GM12891 (cell line): ENCODE data around the gene UNC45A.
"Not testable (repeated sequence)": the region's sequence is repeated elsewhere in the genome, so short reads cannot be mapped to it uniquely, and the experiment has no call there.

ENCODE experiments used
- DNase-seq: peaks from one replicate; pipeline ENCODE4 v3.0.0; 2011; ENCODE audit warnings: low spot score; ENCODE audit not compliant: insufficient read length
- FAIRE-seq: peaks from 2 replicates; lab custom pipeline; 2011; peaks lifted over from hg19 to GRCh38; lab: Jason Lieb, UNC
- PAX5 ChIP-seq: IDR thresholded peaks from 2 replicates; pipeline ENCODE4 v1.6.1; 2011; ENCODE audit warnings: low read length, moderate library complexity, mild to moderate bottlenecking; ENCODE audit not compliant: insufficient read depth, severe bottlenecking
- POLR2A ChIP-seq: IDR thresholded peaks from 2 replicates; pipeline ENCODE4 v1.6.1; 2011; ENCODE audit warnings: low read depth, low read length, control low read depth
- POLR2AphosphoS5 ChIP-seq: IDR thresholded peaks from 2 replicates; pipeline ENCODE4 v1.6.1; 2011; ENCODE audit warnings: low read depth, low read length, control low read depth
- POU2F2 ChIP-seq: IDR thresholded peaks from 2 replicates; pipeline ENCODE4 v1.6.1; 2011; ENCODE audit warnings: low read depth, mild to moderate bottlenecking, control low read depth, low read length, moderate library complexity
- SPI1 ChIP-seq: IDR thresholded peaks from 2 replicates; pipeline ENCODE4 v1.6.1; 2011; ENCODE audit warnings: low read depth, low read length, control low read depth
- TAF1 ChIP-seq: IDR thresholded peaks from 2 replicates; pipeline ENCODE4 v1.6.1; 2011; ENCODE audit warnings: low read depth, low read length, control low read depth

Gene UNC45A

DNA sequence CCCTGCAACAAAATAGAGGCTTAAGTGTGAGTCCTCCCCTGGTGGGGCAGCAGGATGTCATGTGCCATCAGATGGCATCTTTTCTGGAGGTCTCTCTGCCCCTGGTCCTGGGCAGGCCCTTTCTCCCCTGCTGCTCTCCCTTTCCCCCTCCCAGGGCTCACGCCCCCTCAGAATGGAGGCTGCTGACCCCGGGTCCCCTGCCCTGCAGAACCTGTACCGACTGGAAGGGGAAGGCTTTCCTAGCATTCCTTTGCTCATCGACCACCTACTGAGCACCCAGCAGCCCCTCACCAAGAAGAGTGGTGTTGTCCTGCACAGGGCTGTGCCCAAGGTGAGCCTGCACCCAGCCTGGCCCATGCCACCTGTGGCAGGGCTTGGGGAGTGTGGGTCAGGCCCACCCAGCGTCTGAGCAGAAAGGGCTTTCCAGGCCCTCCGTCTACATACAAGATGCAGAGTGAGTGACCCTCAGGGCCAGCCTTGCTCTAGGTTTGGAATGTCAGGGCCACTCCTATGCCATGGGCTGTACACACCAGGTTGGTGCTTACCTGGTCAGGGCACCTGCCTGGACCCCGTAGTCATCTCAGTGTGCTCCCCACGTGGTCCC lies 43.6 kb upstream of the UNC45A start:
- no peak for DNase-seq
- TF ChIP-seq POLR2AphosphoS5 (no peak), PAX5 (no peak), POU2F2 (no peak)
- no peak for FAIRE-seq

DNA sequence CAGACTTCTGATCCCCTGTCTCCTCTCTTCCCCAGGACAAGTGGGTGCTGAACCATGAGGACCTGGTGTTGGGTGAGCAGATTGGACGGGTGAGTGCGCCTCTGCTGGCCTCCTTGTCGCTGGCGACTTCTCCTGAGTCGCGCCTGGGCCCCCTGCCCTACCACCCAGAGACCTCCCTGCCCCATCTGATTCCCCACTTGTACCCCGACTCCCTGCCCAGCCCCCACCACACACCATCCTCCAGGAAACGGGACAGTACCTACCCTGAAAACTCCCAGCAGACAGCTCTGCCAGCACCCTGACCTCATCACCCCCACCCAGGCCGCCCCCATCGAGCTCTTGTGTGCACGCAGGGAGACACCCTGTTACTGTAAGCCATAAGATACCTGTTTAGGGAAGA lies 43.1 kb upstream of the UNC45A start:
- no peak for TF ChIP-seq POU2F2
- no peak for TF ChIP-seq SPI1
- no peak for TF ChIP-seq PAX5
- no peak for TF ChIP-seq POLR2AphosphoS5
- TF ChIP-seq POLR2A = no peak
- no peak for TF ChIP-seq TAF1
- DNase-seq = no peak
- no peak for FAIRE-seq

DNA sequence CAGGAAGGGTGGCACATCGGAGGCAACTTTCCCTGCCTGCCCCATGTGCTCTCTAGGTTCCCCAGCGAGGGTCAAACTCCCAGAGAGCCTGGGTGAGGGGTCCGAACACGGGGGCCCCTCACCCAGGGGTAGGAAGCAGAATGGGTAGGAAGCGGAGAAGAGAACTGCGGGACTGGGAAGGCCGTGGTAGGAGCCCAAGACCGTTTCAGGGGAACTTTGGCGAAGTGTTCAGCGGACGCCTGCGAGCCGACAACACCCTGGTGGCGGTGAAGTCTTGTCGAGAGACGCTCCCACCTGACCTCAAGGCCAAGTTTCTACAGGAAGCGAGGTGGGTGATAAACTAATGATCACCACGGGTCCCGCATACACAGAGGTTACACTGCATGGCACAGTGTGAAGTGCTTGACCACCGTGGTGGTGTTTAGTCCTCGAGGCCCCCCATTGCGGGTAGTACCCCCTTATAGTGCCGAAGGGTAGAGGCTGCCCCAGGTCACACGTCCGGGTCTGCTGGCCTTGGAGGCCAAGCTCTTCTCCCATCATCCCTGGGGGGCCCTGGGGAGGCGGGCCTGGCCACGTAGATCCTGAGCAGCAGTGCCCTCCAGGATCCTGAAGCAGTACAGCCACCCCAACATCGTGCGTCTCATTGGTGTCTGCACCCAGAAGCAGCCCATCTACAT lies 42.4 kb upstream of the UNC45A start:
- DNase-seq (no peak), FAIRE-seq (no peak)
- no peak for TF ChIP-seq SPI1
- TF ChIP-seq POLR2AphosphoS5 = no peak
- TF ChIP-seq POU2F2 = no peak
- TF ChIP-seq PAX5 = no peak
- no peak for TF ChIP-seq TAF1
- no peak for TF ChIP-seq POLR2A

DNA sequence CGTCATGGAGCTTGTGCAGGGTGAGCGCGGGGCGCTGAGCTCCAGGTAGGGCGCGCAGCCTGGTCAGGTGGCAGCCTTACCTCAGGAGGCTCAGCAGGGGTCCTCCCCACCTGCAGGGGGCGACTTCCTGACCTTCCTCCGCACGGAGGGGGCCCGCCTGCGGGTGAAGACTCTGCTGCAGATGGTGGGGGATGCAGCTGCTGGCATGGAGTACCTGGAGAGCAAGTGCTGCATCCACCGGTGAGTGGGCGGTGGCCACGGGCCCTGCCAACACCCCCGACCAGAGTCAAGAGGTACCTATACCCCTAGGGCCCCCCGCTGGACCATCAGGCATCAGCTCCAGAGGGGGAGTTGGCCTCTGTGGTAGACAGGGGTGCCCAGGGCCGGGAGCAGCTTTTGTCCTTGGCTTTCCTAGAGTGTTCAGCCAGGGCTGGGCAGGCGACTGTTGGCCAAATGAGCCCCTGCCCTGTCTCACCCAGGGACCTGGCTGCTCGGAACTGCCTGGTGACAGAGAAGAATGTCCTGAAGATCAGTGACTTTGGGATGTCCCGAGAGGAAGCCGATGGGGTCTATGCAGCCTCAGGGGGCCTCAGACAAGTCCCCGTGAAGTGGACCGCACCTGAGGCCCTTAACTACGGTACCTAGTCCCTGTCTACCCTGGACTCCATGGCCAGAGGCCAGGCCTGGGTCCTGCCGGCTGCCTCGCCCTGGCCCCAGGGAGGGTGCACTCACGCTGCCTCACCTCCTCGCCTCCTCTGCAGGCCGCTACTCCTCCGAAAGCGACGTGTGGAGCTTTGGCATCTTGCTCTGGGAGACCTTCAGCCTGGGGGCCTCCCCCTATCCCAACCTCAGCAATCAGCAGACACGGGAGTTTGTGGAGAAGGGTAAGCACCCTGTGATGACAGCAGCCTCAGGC lies 41.7 kb upstream of the UNC45A start:
- TF ChIP-seq SPI1 = no peak
- TF ChIP-seq POLR2A = no peak
- TF ChIP-seq TAF1 = no peak
- TF ChIP-seq POLR2AphosphoS5 = no peak
- TF ChIP-seq POU2F2 = no peak
- no peak for TF ChIP-seq PAX5
- no peak for DNase-seq
- no peak for FAIRE-seq

DNA sequence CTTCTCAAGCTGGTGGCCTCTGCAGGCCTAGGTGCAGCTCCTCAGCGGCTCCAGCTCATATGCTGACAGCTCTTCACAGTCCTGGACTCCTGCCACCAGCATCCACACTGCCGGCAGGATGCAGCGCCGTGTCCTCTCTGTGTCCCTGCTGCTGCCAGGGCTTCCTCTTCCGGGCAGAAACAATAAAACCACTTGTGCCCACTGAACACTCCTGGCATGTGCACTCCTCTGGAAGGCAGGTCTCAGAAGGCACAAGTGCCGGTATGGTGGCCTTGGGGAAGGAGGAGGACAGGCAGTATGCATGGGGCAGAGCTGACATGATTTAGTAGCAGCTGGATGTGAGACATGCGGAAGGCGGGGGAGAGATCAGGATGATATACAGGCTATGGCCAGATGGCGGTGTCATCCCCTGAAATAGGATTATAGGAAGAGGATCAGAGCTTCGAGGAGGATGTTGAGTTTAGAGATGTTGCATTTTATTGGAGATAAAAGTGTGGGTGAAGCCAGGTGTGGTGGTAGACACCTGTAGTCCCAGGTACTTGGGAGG lies 39.4 kb upstream of the UNC45A start:
- no peak for DNase-seq

DNA sequence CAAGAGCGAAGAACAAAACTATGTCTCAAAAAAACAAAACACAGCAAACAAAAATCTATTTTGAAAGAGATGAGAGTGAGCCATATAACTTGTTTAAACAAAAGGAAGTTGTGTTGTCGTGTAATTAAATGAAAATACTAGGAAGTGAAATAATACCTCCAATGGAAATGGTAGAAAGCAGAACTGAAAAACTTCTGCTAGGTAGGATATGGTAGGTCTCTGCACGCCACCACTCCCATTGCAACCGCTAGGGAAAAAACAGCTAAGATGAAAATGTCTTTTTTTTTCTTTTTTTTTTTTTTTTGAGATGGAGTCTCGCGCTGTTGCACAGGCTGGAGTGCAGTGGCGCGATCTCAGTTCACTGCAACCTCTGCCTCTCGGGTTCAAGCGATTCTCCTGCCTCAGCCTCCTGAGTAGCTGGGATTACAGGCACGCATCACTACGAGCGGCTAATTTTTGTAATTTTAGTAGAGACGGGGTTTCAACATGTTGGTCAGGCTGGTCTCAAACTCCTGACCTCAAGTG lies 37.9 kb upstream of the UNC45A start:
- not testable (repeated sequence) for FAIRE-seq, DNase-seq
- peak; percentile 95 for TF ChIP-seq SPI1

More for the DNA sequence above, 39.4 kb upstream of the UNC45A start:
- no peak for FAIRE-seq
- TF ChIP-seq POLR2A = no peak
- no peak for TF ChIP-seq TAF1
- no peak for TF ChIP-seq POU2F2
- TF ChIP-seq POLR2AphosphoS5 = no peak
- TF ChIP-seq SPI1 = no peak
- TF ChIP-seq PAX5 = no peak

DNA sequence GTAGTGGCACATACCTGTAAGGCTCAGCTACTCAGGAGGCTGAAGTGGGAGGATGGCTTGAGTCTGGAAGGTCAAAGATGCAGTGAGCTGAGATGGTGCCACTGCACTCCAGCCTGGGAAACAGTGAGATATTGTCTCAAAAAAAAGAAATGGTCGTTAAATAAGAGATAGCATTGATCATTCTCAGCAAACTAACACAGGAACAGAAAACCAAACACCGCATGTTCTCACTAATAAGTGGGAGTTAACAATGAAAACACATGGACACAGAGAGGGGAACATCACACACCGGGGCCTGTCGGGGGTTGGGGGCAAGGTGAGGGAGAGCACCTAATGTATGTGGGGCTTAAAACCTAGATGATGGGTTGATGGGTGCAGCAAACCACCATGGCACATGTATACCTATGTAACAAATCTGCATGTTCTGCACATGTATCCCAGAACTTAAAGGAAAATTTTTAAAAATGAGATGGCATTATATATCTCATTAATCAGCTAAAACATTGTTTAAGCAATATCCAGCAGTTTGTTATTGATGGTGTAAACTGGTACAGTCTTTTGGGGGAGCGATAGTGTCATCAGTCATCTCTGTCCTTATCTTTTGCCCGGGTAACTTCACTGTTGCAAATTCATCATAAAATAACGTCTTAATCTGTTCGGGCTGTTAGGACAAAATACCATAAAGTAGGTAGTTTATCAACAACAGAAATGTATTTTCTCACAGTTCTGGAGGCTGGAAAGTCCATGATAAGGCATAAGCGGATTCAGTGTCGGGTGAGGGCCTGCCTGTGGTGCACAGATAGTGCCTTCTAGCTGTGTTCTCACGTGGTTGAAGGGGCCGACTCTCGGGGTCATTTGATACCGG lies 33.7 kb upstream of the UNC45A start:
- TF ChIP-seq POU2F2 = no peak
- TF ChIP-seq PAX5 = no peak
- TF ChIP-seq TAF1 = no peak
- no peak for TF ChIP-seq POLR2AphosphoS5
- TF ChIP-seq SPI1 = no peak
- no peak for TF ChIP-seq POLR2A
- FAIRE-seq (no peak), DNase-seq (no peak)

DNA sequence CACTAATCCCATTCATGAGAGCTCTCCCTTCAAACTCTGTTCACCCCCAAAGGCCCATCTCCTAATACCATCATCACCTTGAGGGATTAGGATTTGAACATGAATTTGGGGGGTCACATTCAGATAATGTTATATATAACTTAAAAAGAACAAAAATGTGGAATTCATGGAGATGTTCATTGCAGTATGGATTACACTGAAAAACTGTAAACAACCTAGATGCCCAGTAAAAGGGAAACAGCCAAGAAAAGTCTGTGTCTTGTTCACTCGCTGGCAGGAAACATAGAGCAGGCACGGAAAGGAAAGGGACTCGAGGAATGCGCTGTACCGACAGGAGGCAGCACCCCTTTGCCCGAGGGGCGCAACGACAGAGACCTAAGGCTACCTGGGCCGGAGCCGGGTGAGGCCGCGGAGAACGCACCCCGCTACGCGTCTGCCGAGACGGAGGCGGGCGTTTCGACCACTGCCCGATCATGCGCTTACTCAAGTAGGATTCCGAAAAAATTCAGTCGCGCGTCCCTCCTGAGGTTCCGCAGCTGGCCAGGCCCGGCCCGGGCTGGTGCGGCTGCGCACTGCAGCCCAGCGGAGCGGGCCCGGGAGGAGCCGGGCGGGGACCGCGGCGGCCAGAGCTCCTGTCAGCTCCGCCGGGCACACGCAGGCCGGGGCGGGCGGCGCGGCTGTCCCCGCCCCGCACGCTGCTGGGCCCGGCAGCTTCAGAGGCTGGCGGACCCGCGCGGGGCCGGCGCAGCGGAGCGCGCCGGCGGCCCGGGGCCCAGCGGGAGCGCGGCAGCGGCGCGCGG lies 32.8 kb upstream of the UNC45A start:
- peak; percentile 92 for DNase-seq
- peak; percentile 89 for FAIRE-seq
- TF ChIP-seq POU2F2 = 0 out of 2 replicates have a peak, but pooled peaks have one; percentile 24
- TF ChIP-seq POLR2AphosphoS5 = peak; percentile 42; the same call in 1 of the 2 replicates
- TF ChIP-seq POLR2A = peak; percentile 57; the same call in 1 of the 2 replicates
- TF ChIP-seq PAX5 = no peak
